GM12878 (cell line): ENCODE data around the gene SMG6.

Experiments
- EZH2 ChIP-seq: IDR thresholded peaks from 2 replicates; pipeline ENCODE4 v1.6.1; 2012; ENCODE audit warnings: low read depth, mild to moderate bottlenecking, control low read depth, inconsistent platforms, low read length, borderline replicate concordance; ENCODE audit not compliant: control insufficient read depth
- HDAC6 ChIP-seq: fragments of 200-600 bp; sonication (generic); IDR thresholded peaks from one replicate; pipeline ENCODE4 v1.8.0; 2017; ENCODE audit warnings: antibody characterized with exemption; ENCODE audit not compliant: unreplicated experiment
- TF ChIP-seq, protein P1 (sequence below), 3 experiments: IDR thresholded peaks in 2 of 3; conservative IDR thresholded peaks in 1 of 3; 2 replicates each; pipeline ENCODE4 v1.5.1; 2011; ENCODE audit warnings: low read depth in 3 of 3, low read length in 3 of 3, mild to moderate bottlenecking in 3 of 3, control low read depth in 2 of 3, moderate library complexity in 2 of 3, inconsistent platforms in 1 of 3, mixed read lengths in 1 of 3; ENCODE audit not compliant: control insufficient read depth in 2 of 3, insufficient read depth in 1 of 3; ENCODE audit errors: extremely low read depth in 1 of 3

DNA sequence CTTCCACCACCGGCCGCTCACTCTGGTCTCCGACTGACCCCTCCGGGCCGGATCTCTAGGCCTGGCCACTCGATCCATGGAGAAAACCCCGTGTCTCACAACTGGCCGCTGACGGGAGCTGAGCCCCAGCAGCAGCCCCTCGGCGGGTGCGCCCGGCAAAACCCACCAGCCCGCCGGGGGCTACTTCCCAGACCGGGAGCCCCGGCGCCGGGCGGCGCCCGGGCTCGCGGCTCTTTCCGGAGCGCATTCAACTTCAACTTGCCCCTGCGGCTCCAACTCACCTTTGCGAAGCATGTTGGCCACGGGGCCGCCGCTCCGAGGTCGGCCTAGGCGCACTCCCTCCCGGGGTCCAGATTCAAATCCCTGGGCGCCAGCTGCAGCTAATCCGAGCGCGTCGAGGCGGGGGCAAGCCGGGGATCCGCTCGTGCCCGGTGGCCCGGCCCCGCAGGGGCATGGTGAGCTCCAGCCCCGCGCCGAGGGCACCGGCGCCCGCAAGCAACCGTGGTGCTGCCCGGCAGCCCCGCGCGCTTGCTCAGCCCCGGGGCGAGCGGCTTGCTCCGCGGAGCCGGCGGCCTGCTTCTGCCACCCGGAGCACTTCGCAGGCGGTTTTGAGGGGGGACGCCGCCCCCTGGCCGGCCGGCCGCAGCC lies 278.9 kb downstream of the SMG6 start:
- TF ChIP-seq EZH2: no peak
- no peak for TF ChIP-seq HDAC6
- TF ChIP-seq, protein P1, sequence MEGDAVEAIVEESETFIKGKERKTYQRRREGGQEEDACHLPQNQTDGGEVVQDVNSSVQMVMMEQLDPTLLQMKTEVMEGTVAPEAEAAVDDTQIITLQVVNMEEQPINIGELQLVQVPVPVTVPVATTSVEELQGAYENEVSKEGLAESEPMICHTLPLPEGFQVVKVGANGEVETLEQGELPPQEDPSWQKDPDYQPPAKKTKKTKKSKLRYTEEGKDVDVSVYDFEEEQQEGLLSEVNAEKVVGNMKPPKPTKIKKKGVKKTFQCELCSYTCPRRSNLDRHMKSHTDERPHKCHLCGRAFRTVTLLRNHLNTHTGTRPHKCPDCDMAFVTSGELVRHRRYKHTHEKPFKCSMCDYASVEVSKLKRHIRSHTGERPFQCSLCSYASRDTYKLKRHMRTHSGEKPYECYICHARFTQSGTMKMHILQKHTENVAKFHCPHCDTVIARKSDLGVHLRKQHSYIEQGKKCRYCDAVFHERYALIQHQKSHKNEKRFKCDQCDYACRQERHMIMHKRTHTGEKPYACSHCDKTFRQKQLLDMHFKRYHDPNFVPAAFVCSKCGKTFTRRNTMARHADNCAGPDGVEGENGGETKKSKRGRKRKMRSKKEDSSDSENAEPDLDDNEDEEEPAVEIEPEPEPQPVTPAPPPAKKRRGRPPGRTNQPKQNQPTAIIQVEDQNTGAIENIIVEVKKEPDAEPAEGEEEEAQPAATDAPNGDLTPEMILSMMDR (IDR thresholded peaks at IDR 0.05 in 2 of 3, conservative IDR thresholded peaks at IDR 0.05 in 1 of 3; ENCODE audit: control insufficient read depth in 2 of 3, extremely low read depth in 1 of 3, insufficient read depth in 1 of 3, low read depth in 3 of 3, low read length in 3 of 3): no peak
